ENCODE data around the gene AXDND1.
"Not testable (repeated sequence)": the region's sequence is repeated elsewhere in the genome, so short reads cannot be mapped to it uniquely, and the experiment has no call there.

The AXDND1 gene

GRCh38 chr1:179351281-179351680 lies 14.5 kb upstream of the AXDND1 start:
- Mint-ChIP-seq H3K27ac (peak overlapping the region; percentile 57), H3K4me3 (no peak overlapping the region), H3K36me3 (ENCODE audit: low read depth) (peaks cover 28% of the 10 kb centered on the region), H3K27me3 (ENCODE audit: low read depth, poor library complexity) (peaks cover 4% of the 10 kb centered on the region), H3K9me3 (no peaks in the 10 kb centered on the region), H3K4me1 (no peaks in the 10 kb centered on the region)
- DNase-seq: no peak
- TF ChIP-seq CTCF (IDR thresholded peaks at IDR 0.05): no peak

DNA sequence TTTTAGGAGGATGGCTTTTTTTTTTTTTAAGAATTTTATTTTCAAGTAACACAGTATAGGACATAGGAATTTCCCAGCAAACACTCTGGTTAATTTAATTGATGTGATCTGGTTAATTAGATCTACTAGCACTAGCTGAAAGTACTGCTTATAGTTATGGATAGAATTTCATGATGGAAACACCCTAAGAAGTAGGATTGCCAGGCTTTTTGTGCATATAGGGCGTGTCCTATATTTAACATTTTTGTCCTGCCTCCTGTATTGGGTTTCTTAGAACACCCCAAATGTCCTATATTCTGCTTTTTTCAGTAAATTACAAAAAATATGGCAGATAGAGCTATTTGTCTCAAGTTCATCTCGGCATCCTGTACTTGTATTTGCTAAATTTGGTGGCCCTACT lies 13.5 kb upstream of the AXDND1 start:
- peak overlapping the region; percentile 57 for H3K27ac Mint-ChIP-seq
- no peak overlapping the region for H3K4me3 Mint-ChIP-seq
- DNase-seq: no peak
- no peak for TF ChIP-seq CTCF (IDR thresholded peaks at IDR 0.05)
- H3K9me3 Mint-ChIP-seq: no peaks in the 10 kb centered on the region
- peaks cover 7% of the 10 kb centered on the region for H3K27me3 Mint-ChIP-seq (ENCODE audit: low read depth, poor library complexity)
- H3K4me1 Mint-ChIP-seq: no peaks in the 10 kb centered on the region
- peaks cover 26% of the 10 kb centered on the region for H3K36me3 Mint-ChIP-seq (ENCODE audit: low read depth)

DNA sequence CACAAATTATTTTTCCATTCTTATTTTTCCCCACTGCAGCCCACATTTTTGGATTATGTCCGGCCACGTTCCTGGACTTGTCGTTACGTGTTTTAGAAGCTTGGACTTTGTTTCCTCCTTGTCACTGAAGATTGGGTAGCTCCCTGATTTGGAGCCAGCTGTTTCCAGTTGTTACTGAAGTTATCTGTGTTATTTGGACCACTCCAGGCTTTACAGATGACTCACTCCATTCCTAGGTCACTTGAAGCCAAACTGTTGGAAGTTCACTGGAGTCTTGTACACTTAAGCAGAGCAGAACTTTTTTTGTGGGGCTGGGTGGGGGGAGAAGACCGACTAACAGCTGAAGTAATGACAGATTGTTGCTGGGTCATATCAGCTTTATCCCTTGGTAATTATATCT lies 12.2 kb upstream of the AXDND1 start:
- no peak for TF ChIP-seq CTCF (IDR thresholded peaks at IDR 0.05)
- Mint-ChIP-seq H3K27ac (no peak overlapping the region), H3K27me3 (ENCODE audit: low read depth, poor library complexity) (peaks cover 10% of the 10 kb centered on the region), H3K4me1 (no peaks in the 10 kb centered on the region), H3K4me3 (no peak overlapping the region), H3K36me3 (ENCODE audit: low read depth) (peaks cover 23% of the 10 kb centered on the region), H3K9me3 (no peaks in the 10 kb centered on the region)
- no peak for DNase-seq

DNA sequence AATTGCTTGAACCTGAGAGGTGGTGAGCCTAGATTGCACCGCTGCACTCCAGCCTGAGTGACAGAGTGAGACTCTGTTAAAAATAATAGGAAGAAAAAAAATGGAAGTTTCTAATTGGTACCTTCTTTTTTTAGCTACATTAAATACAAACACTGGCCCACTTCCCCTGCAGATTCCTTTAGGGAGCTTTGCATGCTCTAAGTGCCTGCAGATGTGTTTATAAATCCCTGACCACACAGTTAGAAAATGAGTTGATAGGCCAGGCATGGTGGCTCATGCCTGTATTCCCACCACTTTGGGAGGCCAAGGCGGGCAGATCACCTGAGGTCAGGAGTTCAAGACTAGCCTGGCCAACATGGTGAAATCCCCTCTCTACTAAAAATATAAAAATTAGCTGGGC lies 4.1 kb upstream of the AXDND1 start:
- not testable (repeated sequence) for H3K27me3 Mint-ChIP-seq (ENCODE audit: low read depth, poor library complexity); DNase-seq; H3K36me3 Mint-ChIP-seq (ENCODE audit: low read depth); H3K27ac Mint-ChIP-seq; H3K9me3 Mint-ChIP-seq; H3K4me3 Mint-ChIP-seq
- peaks cover 14% of the 10 kb centered on the region for H3K4me1 Mint-ChIP-seq

DNA sequence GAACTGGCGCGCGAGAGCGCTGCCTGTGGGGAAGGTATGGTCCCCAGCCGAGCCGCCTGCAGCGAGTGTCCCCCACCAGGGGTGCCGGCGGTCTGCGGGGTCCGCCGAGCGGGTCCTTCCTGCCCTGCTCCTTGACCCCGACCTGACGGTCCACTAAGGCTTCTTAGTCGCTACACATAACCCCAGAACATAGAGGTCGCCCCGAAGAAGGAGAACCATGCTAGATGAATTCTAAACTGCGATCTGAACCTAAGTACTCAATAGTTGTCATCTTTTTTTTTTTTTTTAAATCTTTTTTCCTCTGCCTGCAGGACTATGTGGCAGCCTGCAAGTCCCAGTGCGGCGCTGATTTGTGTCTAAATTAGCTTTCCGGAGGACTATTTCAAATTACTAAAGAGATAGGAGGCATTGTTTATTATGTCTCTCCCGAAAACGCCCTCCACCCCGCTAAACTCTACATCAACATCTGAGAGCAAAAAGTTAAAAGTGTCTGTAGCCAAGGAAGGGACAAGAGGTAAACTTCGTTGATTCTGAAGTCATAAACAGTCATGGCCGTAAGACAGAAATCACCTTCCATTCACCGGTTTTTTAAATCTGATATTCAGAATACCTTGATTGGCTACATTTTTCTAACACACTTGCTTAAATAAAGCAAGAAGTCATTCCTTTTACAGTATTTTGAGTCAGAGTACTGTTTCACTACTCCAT lies 476 bp downstream of the AXDND1 start:
- DNase-seq: no peak

GRCh38 chr1:179369751-179370341 lies 4.1 kb downstream of the AXDND1 start:
- H3K36me3 Mint-ChIP-seq (ENCODE audit: low read depth): no peaks in the 10 kb centered on the region
- no peak overlapping the region for H3K27ac Mint-ChIP-seq
- H3K27me3 Mint-ChIP-seq (ENCODE audit: low read depth, poor library complexity): peaks cover 6% of the 10 kb centered on the region
- DNase-seq: peak; percentile 33
- H3K4me3 Mint-ChIP-seq: no peak overlapping the region
- H3K9me3 Mint-ChIP-seq: peaks cover 9% of the 10 kb centered on the region
- peaks cover 14% of the 10 kb centered on the region for H3K4me1 Mint-ChIP-seq
- peak; percentile 79 for TF ChIP-seq CTCF (IDR thresholded peaks at IDR 0.05)

More for the DNA sequence above, 476 bp downstream of the AXDND1 start:
- peaks cover 14% of the 10 kb centered on the region for H3K4me1 Mint-ChIP-seq
- no peaks in the 10 kb centered on the region for H3K9me3 Mint-ChIP-seq
- peak overlapping the region; percentile 100 for H3K27ac Mint-ChIP-seq
- TF ChIP-seq CTCF (IDR thresholded peaks at IDR 0.05): no peak
- H3K36me3 Mint-ChIP-seq (ENCODE audit: low read depth): no peaks in the 10 kb centered on the region
- peak overlapping the region; percentile 95 for H3K4me3 Mint-ChIP-seq
- H3K27me3 Mint-ChIP-seq (ENCODE audit: low read depth, poor library complexity): peaks cover 6% of the 10 kb centered on the region
